ENCODE results near the gene CRACR2B.

The CRACR2B gene

DNA sequence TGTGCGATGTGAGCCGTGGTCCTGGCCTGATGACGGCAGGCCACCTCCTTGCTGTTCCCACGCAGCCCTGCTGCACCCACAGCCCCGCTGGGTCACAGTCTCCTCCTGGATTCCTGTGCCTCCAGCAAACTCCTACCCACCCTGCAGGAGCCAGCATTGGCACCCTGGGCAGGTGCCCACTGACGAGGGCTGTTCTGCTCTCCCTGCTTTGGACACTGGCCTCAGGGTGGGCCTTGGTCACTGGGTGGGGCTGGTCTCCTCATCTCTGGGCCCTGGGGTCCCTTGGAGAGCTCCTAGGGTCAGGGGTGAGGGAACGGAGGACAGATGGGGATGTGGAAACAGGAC is 27.6 kb downstream of the CRACR2B start:
- no peak for DNase-seq

DNA sequence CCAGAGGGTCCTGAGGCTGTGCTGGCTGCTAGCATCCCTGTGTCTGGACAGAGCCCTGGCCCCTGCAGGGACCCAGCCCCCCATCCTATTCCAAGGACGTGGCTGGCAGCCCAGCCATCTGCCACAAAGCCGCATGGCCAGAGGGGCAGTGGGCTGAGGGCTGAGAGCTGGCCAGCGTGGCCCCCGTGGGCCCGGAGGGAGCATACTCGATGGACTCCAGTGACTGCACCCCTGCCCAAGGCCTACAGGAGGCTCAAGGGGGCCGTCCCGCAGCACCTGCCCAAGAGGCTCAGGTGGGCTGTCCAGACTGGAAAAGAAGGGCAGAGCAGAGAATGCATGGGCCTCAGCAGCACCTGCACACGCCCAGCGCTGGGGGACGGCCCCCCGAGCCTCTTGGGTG is 28.1 kb downstream of the CRACR2B start:
- no peak for DNase-seq

DNA sequence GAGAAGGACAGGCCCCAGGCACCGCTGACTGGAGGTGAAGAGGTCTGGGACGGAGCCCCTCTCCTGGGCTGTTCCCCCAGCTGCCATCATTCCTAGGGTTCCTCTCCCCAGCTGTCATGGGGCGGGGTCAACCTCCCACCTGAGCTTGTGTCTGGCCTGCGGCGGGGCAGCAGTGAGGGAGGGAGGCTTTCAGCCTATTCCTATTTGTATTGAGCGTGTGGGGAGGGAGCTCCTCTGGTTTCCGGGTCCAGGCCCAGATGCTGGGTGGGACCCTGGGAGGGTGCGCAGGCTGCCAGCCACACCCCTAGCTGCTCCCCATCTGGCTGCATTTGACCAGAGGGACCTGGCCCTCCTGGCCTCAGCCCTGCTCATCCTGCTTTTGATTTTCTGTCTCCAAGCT is 28.7 kb downstream of the CRACR2B start:
- DNase-seq, result no peak

DNA sequence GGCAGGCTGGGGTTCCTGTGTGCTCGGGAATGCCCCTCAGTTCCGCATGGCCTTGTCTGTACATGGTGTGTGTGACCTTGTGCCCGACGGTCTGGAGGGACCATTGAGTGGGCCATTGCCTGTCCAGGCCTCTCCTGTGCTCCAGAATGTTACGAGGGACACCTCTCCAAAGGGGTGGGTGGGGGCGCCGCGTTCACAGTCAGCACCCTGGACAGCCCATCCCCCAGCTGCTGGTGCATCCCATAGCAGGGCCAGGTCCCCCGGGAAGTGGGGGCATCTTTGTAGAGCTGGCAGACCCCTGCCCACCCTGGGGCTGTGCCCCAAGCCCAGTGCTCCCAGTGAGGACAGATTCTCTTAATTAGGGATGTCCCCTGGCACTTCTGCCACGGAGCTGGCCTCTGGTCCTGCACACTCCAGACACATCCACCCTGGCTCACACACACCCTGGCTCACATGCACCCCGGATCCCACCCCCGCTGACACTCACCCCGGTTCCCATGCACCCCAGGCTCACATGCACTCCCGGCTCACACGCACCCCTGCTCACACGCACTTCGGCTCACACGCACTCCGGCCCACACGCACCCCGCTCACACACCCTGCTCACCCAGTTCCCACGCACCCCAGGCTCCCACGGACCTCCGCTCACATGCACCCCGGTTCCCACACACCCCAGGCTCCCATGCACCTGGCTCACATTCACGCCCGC is 30.5 kb downstream of the CRACR2B start:
- DNase-seq, result no peak

DNA sequence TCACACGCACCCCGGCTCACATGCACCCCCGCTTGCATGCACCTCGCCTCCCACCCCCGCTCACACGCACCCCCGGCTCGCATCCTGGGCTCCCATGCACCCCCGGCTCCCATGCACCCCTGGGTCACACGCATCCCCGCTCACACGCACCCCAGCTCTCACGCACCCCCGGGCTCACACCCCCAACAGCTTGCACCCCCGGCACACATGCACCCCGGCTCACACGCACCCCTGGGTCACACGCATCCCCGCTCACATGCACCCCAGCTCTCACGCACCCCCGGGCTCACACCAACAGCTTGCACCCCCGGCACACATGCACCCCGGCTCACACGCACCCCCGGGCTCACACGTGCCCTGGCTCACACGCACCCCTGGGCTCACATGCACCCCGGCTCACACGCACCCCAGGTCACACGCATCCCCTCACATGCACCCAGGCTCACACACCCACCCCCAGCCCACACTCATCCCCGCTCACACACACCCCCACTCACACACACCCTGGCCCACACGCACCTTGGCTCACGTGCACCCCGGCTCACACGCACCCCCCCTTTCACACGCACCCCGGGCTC is 31.1 kb downstream of the CRACR2B start:
- DNase-seq, result no peak

DNA sequence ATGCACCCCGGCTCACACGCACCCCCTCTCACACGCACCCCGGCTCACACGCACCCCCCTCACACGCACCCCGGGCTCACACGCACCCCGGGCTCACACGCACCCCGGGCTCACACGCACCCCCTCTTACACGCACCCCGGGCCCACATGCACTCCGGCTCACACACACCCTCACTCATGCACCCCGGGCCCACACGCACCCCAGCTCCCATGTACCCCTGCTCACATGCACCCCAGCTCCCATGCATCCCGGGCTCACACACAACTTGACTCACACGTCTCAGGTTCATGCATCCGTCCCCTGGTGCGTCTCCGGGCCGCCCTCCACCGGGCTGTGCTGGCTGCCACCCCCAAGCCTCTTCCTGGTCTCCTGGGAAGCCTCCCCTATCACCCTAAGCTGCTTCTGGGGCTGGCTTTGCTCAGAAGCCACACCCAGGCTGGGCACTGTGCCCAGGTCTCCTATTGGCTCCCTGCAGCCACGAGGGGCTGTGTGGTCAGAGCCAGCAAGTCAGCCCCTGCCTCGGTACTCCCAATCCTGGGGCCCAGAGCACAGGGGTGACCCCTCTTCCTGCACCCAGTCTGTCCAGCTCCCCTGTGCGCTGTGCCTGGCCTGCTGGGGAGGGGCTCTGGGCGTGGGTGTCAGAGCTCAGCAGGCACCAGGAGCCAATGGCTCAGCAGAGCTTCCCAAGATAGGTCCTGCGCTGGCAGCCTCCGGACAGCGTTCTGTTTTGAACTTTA is 31.8 kb downstream of the CRACR2B start:
- peak; percentile 86 for DNase-seq

DNA sequence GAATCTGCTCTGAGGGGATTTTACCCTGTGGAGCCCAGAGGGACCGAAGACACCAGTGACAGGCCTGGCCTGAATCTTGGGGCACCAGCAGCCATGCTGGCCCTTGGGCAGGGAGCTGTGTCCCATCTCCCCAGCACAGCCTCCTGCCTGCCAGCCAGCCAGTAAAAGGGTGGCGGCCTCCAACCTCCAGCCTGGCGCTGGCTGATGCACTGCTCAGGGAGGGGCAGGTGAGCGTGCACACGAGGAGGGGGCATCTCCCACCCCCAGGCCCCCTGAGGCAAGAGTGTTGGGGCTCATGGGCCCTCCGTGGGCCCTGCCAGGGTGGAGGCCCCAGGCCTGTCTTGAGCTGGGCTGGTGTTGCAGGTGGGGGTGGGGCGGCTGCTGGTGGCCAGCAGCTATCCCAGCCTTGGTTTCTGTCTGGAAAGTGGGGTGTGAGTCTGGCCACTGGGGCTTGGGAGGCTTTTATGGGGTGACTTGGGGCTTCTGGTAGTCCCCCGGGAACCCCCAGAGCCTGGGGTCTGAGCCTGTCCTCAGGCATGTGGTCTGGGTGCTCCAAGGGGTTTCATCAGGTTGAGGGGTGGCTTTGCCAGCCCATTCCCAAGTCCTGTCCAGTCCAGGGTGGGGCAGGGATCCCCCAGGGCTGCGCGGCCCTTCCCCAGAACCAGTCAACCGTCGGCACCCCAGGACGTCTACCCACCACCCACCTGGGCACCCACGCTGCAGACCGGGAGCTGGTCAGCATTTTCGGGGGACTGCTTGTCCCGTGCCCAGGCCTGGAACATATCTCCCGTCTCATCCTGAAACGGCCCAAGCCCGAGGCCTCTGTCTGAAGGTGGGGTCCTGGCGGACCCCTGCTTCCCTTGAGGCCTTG is 32.8 kb downstream of the CRACR2B start:
- no peak for DNase-seq

DNA sequence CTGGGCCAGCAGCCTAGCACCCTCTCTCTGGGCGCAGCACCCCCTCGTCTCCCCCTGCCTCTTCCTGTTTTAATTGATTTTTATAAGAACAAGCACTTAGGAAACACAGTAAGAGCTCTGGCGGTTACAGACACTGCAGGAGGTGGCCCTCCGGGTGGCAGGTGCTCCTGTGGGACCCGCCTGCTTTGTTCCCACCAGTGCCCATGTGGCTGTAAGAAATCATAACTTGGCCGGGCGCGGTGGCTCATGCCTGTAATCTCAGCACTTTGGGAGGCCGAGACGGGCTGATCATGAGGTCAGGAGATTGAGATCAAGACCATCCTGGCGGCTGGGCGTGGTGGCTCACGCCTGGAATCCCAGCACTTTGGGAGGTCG is 33.4 kb downstream of the CRACR2B start:
- no peak for DNase-seq

DNA sequence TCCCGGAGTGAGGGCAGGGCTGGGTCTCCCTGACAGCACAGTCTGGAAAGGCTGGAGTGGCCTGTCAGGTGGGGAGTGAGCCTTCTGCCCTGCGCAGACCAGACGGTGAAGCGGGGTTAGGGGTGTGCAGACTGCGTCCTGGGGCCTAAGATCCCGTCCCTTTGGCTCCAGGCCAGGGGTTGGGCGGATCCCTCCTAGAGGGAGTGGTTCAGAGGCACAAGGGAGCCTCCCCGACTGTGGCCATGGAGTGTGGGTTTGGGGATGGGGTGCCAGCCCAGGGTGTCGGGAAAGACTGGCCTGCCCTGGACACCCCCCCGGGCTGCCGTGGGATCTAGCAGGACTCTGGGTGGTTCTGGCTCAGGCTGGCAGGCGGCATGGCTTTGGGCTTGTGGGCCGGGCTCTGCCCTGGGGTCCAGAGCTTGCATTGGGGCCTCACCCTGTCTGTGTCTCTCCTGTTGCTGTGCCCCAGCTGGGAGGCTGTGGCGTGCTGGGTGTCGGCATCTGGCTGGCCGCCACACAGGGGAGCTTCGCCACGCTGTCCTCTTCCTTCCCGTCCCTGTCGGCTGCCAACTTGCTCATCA is 34.5 kb downstream of the CRACR2B start:
- DNase-seq, result no peak

DNA sequence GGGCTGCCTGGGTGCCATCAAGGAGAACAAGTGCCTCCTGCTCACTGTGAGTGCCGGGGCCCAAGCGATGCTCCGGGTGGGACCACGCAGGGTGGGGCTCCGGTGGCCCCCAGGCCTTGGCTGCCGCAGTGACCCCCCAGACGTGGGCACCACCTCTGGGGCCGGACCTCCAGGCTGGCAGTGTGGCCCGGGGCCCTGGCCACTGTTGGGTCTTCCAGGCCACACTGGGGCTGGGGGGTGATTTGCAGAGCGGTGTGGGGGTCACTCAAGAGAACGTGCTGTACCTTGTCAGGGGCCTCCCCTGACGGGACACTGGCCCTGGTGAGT is 34.9 kb downstream of the CRACR2B start:
- no peak for DNase-seq

DNA sequence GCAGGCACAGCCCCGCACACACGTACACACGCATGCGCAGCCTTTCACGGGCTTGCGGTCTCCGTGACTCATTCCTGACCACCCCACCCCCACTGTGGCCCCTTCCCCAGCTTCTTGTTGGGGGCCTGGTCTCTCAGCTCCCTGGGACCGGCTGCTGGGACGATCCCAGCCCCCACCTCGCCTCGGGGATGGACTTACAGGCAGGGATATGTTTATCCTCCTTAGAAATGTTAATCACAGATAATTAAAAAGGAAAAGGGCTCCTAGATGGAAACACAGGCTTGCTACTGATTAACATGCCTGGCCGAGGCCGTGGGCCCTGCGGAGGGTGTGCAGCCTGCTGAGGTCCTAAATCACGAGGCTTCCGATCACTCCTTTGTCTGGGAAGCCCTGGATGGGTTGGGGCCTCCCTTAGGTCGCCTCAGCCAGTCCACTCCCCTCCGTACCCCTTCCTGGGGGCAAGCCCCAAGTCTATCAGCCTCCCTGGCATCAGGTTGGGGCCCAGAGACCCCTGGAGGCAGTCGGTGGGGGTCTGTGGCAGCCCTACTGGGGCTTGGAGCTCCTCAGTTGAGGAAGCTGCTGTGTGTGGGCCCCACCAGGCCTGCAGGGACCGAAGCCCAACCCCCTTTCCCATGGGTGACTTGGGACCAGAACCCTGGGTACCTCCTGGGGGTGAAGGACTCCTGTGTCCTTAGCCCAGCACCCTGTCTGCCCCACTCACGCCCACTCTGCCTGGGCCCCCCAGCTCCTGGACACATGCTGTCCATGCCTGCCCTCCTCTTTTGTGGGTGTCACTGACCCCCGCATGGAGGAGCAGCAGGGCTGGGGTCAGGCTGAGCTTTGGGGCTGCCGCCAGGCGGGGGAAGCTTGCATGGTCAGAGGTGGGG is 35.5 kb downstream of the CRACR2B start:
- no peak for DNase-seq

DNA sequence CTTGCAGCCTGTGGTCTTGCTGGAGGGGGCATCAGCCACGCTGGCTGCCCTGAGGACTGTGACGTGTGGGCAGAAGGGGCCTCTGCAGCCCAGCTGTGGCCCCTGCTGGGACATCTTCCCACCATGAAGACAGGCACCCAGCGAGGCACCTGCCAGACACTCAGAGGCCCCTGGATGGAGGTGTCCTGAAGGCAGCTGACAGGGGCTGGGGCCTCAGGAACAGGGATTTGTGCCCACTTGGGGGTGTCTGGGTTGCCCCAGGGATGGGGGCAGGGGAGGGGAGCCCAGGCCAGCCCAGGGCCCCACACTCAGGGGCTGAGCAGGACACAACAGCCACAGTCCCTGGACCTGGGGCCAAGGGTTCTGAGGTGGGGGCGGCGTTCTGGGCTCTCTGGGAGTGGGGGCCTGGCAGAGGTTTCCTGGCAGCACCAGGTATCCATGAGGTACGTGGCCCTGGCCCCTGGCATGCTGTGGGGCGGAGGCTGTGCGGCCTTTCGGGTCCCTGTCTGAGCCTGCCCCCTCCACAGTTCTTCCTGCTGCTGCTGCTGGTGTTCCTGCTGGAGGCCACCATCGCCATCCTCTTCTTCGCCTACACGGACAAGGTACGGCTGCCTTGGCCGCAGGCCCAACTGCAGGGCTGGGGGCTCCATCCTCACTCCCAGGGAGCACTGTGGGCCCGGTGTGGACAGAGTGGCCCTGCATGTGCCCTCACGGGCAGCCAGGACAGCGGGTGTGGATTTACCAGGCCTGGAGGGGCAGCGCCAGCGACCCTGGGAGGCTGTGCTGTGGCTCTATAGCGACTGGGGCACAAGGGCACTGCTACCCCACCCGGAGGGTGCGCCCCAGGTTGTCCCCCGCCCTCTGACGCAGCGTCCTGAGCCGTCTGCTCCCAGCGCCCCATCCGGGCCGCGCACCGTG is 36.5 kb downstream of the CRACR2B start:
- DNase-seq, result no peak

DNA sequence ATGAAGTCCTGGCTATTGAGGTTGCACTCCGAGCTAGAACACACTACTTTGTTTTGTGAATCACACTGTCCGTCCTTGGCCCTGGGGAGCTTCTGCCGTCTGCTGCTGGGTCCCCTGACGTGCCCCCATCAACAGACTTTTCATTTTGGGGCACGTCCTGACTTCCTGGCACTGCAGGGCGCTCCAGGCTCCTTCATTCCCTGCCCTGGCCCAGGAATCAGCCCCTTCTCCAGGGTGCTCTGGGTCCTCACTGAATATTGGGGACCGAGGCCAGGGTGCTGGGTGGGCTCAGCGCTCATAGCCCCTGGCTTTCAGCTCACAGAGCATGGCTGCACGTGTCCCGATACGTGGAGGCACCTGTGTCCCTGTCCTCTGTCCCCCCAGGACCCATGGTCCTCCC is 37.2 kb downstream of the CRACR2B start:
- no peak for DNase-seq

DNA sequence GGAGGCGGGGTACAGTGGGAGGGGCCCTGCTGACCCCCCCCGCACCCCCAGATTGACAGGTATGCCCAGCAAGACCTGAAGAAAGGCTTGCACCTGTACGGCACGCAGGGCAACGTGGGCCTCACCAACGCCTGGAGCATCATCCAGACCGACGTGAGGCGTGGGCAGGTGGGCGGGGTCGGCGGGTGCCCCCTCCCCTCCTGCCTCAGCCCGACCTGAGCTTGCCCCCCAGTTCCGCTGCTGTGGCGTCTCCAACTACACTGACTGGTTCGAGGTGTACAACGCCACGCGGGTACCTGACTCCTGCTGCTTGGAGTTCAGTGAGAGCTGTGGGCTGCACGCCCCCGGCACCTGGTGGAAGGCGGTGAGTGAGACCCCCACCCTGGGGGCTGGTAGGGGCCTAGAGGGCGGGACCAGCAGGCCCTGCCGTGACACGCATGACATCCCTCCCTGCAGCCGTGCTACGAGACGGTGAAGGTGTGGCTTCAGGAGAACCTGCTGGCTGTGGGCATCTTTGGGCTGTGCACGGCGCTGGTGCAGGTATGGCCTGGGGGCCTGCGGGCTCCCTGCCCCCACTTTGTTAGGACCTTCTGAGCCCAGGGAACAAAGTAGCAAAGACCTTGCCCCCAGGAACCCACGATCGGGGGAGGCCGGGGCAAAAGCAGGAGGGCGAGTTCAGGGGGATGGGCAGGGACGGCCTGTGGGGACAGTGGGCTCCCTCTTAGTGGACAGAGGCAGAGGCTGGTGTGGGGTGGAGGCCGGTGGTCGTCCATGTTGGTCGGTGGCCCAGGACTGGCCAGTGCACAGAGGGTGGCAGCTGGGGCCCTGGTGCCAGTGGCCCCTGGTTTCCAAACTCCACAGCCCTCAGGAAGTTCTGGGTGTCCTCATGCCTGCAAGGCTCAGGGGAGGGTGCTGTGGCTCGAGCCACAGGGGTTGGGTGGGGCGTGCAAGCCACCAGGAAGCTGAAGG is 38.0 kb downstream of the CRACR2B start:
- DNase-seq, result no peak

DNA sequence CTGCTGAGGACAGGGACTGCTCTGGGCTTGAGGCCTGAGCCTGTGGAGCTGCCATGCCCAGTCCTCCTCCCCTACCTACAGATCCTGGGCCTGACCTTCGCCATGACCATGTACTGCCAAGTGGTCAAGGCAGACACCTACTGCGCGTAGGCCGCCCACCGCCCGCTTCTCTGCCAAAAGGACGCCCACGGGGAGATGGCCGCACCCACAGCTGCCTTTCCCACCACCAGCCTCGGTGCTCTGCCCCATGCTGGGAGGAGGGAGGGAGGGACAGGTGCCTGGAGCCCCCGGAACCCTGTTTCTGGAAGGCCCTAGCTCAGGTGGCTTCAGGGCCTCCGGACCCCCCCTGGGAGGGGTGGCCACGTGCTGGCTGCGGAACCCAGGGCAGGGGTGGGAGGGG is 38.8 kb downstream of the CRACR2B start:
- DNase-seq, result no peak

DNA sequence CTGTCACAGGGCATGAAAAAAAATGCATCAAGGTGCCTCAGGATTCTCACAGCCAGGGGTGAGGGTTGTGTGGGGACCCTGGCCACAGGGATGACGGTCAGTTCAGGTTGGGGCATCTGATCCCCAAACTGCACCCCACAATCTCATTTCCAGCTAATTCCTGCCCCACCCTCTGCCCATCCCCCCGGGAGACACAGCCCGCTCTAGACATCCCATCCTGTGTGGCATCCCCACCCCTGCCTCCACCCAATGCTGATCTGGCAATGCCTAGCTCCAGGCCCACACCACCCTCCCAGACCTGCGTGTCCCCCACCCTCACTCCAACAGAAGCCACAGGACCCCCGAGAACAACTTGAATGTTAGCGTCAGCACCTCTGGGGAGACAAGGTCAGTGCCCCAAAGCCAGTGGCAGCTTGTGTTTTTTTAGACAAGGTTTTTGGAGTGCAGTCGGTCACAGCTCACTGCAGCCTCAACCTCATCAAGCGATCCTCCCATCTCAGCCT is 40.2 kb downstream of the CRACR2B start:
- DNase-seq, result no peak

DNA sequence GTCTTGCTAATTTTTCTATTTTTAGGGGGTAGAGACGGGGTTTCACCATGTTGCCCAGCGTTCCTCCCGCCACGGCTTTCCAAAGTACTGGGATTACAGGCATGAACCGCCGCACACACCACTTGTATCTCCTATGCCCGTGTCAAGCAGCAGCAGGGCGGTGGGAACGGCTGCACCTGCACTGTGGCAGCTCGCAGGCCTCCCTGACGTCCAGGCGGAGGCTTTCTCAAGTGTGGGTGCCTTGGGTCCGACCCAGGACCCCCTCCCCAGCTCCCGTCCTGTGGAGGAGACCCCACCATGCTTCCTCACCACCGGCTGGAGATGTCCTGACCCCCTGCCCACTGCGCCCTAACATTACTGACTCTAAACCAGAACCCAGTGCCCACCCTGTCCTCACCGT is 40.7 kb downstream of the CRACR2B start:
- DNase-seq, result no peak

DNA sequence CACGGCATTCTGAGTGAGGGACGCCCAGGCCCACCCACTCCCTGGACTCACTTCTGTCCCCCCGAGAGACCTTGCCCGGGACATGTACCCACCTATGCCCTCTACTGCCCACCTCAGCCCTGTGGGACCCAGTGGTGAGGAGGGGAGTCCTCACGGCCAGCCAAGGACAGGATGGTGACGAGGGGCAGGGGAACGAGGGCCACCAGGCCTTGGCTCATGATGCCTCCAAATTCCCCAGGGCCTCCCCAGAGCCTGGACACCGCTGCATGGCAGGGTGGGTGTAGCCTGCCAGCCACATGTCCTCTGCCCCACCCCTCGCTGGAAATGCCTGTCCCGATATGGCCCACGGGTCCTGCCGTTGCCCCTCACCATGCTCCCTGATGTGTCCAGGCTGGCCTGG is 41.1 kb downstream of the CRACR2B start:
- no peak for DNase-seq

DNA sequence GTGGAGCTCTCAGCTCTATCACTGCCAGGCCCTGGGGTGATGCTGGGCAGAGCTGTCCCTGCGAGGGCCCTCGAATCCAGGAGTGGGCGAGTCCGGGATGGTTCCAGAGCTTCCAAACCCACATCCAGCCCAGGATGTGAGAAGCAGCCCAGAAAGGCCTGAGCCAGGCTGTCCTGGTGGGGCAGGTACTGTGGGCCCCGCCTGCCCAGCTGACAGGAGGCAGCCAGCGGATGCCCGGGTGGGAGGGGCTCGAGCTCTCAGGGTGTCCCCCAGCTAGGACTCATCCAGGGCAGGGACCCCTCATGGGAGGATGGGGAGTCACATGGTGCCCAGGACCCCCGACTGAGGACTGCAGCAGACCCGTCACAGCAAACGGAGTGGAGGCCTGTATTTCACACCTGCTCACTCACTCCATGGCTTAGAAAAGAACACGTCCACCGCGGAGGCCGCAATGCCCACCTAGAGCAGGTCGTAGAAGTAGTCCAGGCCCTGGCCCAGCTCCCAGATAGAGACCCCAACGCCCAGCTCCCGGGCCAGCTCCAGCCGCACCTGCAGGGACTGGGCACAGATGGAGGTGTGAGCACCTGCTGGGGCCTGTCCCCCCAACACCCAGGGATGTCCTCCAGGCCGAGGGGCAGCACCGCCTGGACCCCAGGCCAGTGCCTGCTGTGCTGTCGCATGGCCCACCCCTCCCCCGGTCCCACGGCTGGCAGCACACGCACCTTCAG is 41.8 kb downstream of the CRACR2B start:
- no peak for DNase-seq

All from NCI-H1048 (cell line).